Activated CD4-positive, alpha-beta T cell treated with anti-CD3 and anti-CD28 coated beads, Interleukin-2, amount 50 U/mL, for 24 hours (primary cell): ENCODE data around the gene LRP8.

ENCODE experiments used
- DNase-seq, 2 donors: peaks; one replicate each; pipeline ENCODE4 v3.0.0-alpha.2; 2020; ENCODE audit warnings: low read depth in 1 of 2, low spot score in 1 of 2

LRP8 gene

GRCh38 chr1:53307037-53307436 is 20.8 kb downstream of the LRP8 start:
- DNase-seq, result no peak

- no peak for DNase-seq
Observed at GRCh38 chr1:53306168-53306567, 21.7 kb downstream of the LRP8 start.

GRCh38 chr1:53305650-53306049 is 22.2 kb downstream of the LRP8 start:
- DNase-seq, result no peak

- DNase-seq, result no peak
Observed at GRCh38 chr1:53304527-53304926, 23.3 kb downstream of the LRP8 start.

- no peak for DNase-seq
Observed at GRCh38 chr1:53303726-53304515, 23.9 kb downstream of the LRP8 start.

GRCh38 chr1:53303243-53303642 is 24.6 kb downstream of the LRP8 start:
- DNase-seq, result no peak

- DNase-seq, result no peak
Observed at GRCh38 chr1:53299233-53299632, 28.6 kb downstream of the LRP8 start.

GRCh38 chr1:53298045-53298637 is 29.7 kb downstream of the LRP8 start:
- DNase-seq, result no peak

- DNase-seq, result no peak
Observed at GRCh38 chr1:53297195-53297594, 30.7 kb downstream of the LRP8 start.

GRCh38 chr1:53296117-53296749 is 31.6 kb downstream of the LRP8 start:
- no peak for DNase-seq

- no peak for DNase-seq
Observed at GRCh38 chr1:53295726-53296116, 32.1 kb downstream of the LRP8 start.

- DNase-seq, result no peak
Observed at GRCh38 chr1:53295295-53295694, 32.6 kb downstream of the LRP8 start.

GRCh38 chr1:53294567-53294966 is 33.3 kb downstream of the LRP8 start:
- peak; percentile 9 to 50 for DNase-seq

- DNase-seq, result no peak
Observed at GRCh38 chr1:53294061-53294460, 33.8 kb downstream of the LRP8 start.

- no peak for DNase-seq
Observed at GRCh38 chr1:53293123-53293522, 34.7 kb downstream of the LRP8 start.

- DNase-seq, result no peak
Observed at GRCh38 chr1:53292690-53293089, 35.2 kb downstream of the LRP8 start.

GRCh38 chr1:53291574-53291973 is 36.3 kb downstream of the LRP8 start:
- DNase-seq, result no peak

GRCh38 chr1:53288790-53289429 is 39.0 kb downstream of the LRP8 start:
- DNase-seq, result no peak

- no peak for DNase-seq
Observed at GRCh38 chr1:53288002-53288789, 39.7 kb downstream of the LRP8 start.

GRCh38 chr1:53286955-53287354 is 40.9 kb downstream of the LRP8 start:
- no peak for DNase-seq
